Calu3 (cell line): Measurements from ENCODE around the gene SPDYE2. TPM values are rescaled to one million over a fixed set of nuclear protein-coding genes. Genes with fewer than 3 reads are reported as not detected.
"Not testable (repeated sequence)": the region's sequence is repeated elsewhere in the genome, so short reads cannot be mapped to it uniquely, and the experiment has no call there.

ENCODE experiments used
- BruUV-seq: library from RNA; stranded (reverse); fragments of 400-500 nt; replicated peaks from 2 replicates; lab custom pipeline; 2021; lab: Mats Ljungman, UMichigan
- CTCF ChIA-PET: fragments of 300-600 bp; sonication (Branson Sonifier 250); formaldehyde crosslinking; loops from one replicate; lab custom pipeline; 2022; ENCODE audit warnings: antibody characterized with exemption; lab: Charles Lee
- DNase-seq: peaks from one replicate; pipeline ENCODE4 v3.0.0; 2022
- H3K27ac Mint-ChIP-seq: one replicate; pipeline ENCODE4 v1.8.0; 2022; ENCODE audit warnings: mixed read lengths; ENCODE audit not compliant: unreplicated experiment
- H3K27me3 Mint-ChIP-seq: one replicate; pipeline ENCODE4 v1.8.0; 2022; ENCODE audit warnings: mixed read lengths; ENCODE audit not compliant: unreplicated experiment
- H3K36me3 Mint-ChIP-seq: one replicate; pipeline ENCODE4 v1.8.0; 2022; ENCODE audit warnings: mild to moderate bottlenecking, moderate library complexity, mixed read lengths; ENCODE audit not compliant: insufficient read depth, unreplicated experiment
- H3K4me1 Mint-ChIP-seq: one replicate; pipeline ENCODE4 v1.8.0; 2022; ENCODE audit warnings: mild to moderate bottlenecking, low read depth, mixed read lengths; ENCODE audit not compliant: unreplicated experiment
- H3K4me3 Mint-ChIP-seq: one replicate; pipeline ENCODE4 v1.8.0; 2022; ENCODE audit warnings: mild to moderate bottlenecking, low read depth, moderate library complexity, mixed read lengths; ENCODE audit not compliant: unreplicated experiment
- H3K9me3 Mint-ChIP-seq: one replicate; pipeline ENCODE4 v1.8.0; 2022; ENCODE audit warnings: low read depth, mixed read lengths; ENCODE audit not compliant: unreplicated experiment
- intact Hi-C: fragments of 100-400 bp; cut with micrococcal nuclease; formaldehyde crosslinking; loops from one replicate; pipeline ENCODE4 v1.10.0; 2022; ENCODE audit not compliant: unreplicated experiment
- total RNA-seq: library from RNA; stranded (reverse); gene quantifications from 2 replicates; pipeline ENCODE4 v1.2.3, GENCODE V29; 2022

Gene SPDYE2
- total RNA-seq, 1 experiment from 2014 or later = not detected

- H3K9me3 Mint-ChIP-seq, H3K4me1 Mint-ChIP-seq, DNase-seq, H3K4me3 Mint-ChIP-seq, BruUV-seq, H3K27ac Mint-ChIP-seq, CTCF ChIA-PET, H3K36me3 Mint-ChIP-seq, H3K27me3 Mint-ChIP-seq, intact Hi-C loops: not testable (repeated sequence)
Measured at GRCh38 chr7:102592477-102593019, 41.5 kb downstream of the SPDYE2 start.

- H3K27ac Mint-ChIP-seq, H3K4me1 Mint-ChIP-seq, H3K4me3 Mint-ChIP-seq, H3K36me3 Mint-ChIP-seq, H3K27me3 Mint-ChIP-seq, intact Hi-C loops, DNase-seq, H3K9me3 Mint-ChIP-seq, CTCF ChIA-PET, BruUV-seq: not testable (repeated sequence)
Measured at GRCh38 chr7:102593637-102594334, 42.8 kb downstream of the SPDYE2 start.

GRCh38 chr7:102596036-102596435, 45.0 kb downstream of the SPDYE2 start:
- intact Hi-C loops, H3K4me1 Mint-ChIP-seq, DNase-seq, H3K4me3 Mint-ChIP-seq, CTCF ChIA-PET, H3K36me3 Mint-ChIP-seq, H3K9me3 Mint-ChIP-seq, H3K27ac Mint-ChIP-seq, H3K27me3 Mint-ChIP-seq, BruUV-seq: not testable (repeated sequence)

GRCh38 chr7:102599699-102600098, 48.7 kb downstream of the SPDYE2 start:
- H3K27me3 Mint-ChIP-seq, H3K9me3 Mint-ChIP-seq, BruUV-seq, H3K4me1 Mint-ChIP-seq, H3K27ac Mint-ChIP-seq, CTCF ChIA-PET, H3K36me3 Mint-ChIP-seq, intact Hi-C loops, H3K4me3 Mint-ChIP-seq, DNase-seq: not testable (repeated sequence)

GRCh38 chr7:102602317-102602716, 51.3 kb downstream of the SPDYE2 start:
- H3K27ac Mint-ChIP-seq, BruUV-seq, H3K36me3 Mint-ChIP-seq, H3K4me1 Mint-ChIP-seq, H3K9me3 Mint-ChIP-seq, H3K4me3 Mint-ChIP-seq, H3K27me3 Mint-ChIP-seq, intact Hi-C loops, CTCF ChIA-PET, DNase-seq: not testable (repeated sequence)

- intact Hi-C loops, H3K9me3 Mint-ChIP-seq, H3K27ac Mint-ChIP-seq, BruUV-seq, H3K4me3 Mint-ChIP-seq, H3K36me3 Mint-ChIP-seq, H3K27me3 Mint-ChIP-seq, DNase-seq, CTCF ChIA-PET, H3K4me1 Mint-ChIP-seq: not testable (repeated sequence)
Measured at GRCh38 chr7:102604431-102605145, 53.6 kb downstream of the SPDYE2 start.

GRCh38 chr7:102606848-102607247, 55.8 kb downstream of the SPDYE2 start:
- H3K9me3 Mint-ChIP-seq, CTCF ChIA-PET, BruUV-seq, H3K27me3 Mint-ChIP-seq, H3K4me3 Mint-ChIP-seq, intact Hi-C loops, H3K27ac Mint-ChIP-seq, H3K36me3 Mint-ChIP-seq, DNase-seq, H3K4me1 Mint-ChIP-seq: not testable (repeated sequence)

- H3K4me1 Mint-ChIP-seq, H3K36me3 Mint-ChIP-seq, intact Hi-C loops, H3K9me3 Mint-ChIP-seq, CTCF ChIA-PET, H3K4me3 Mint-ChIP-seq, H3K27ac Mint-ChIP-seq, DNase-seq, BruUV-seq, H3K27me3 Mint-ChIP-seq: not testable (repeated sequence)
Measured at GRCh38 chr7:102609734-102610133, 58.7 kb downstream of the SPDYE2 start.

- H3K36me3 Mint-ChIP-seq, H3K27ac Mint-ChIP-seq, intact Hi-C loops, BruUV-seq, DNase-seq, H3K4me3 Mint-ChIP-seq, H3K27me3 Mint-ChIP-seq, CTCF ChIA-PET, H3K9me3 Mint-ChIP-seq, H3K4me1 Mint-ChIP-seq: not testable (repeated sequence)
Measured at GRCh38 chr7:102610441-102610840, 59.4 kb downstream of the SPDYE2 start.
